Measurements from ENCODE around the gene WEE1.

WEE1 gene

DNA sequence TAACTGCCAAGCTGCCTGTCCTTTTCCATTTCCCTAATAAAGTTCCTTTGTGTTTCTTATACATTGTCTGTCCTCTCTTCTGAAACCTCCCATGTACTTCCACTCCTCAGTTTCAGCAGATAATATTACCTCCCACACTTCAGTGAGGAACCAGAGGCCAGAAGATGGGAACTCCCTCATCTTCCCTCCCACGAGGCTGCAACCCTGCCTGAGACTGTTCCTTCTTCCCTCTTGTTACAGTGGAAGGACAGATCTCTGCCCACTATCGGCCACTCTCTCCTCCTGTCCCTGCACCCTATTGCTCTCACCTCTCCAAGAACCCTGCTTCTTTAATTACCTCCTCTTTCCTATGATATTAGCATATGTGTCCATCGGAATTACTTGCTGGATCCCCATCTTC lies 52.3 kb downstream of the WEE1 start:
- no peak for DNase-seq

DNA sequence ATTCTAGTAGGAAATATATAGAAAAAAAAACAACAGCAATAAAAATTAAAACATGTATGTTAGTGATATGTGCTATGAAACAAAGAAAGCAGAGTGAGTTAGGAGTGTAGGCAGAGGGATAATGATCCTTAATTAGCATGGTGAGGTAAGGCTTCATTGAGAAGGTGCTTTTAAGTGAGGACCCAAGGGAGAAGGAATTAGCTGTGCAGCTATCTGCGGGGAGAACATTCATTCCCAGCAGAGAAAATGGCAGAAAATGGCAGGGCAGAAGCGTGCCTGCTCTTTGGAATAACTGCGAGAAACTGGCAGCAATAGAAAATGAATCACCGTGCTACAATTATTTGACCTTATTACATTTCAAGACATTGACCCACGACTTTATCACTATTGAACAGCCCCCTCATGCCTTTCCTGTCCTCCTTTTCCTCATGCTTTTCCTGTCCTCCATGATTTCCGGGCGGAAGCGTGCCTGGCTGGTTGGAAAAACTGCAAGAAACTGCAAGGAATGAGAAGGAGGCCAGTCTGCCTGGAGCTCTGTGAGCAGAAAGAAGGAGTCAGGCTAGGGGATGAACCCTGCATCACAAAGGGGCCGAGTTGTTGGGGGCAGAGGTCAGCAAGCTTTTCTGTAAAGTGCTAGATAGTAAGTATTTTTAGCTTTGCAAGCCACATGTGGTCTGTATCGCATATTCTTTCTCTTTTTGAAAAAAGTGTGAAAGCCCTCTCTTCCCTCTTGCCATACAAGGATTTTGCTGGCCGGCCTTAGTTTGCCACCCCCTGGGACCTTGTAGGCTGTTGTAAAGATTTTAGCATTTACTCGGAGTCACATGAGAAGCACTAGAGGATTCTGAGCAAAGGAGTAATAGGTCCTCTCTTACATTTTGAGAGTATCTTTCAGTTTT lies 53.3 kb downstream of the WEE1 start:
- DNase-seq = no peak

DNA sequence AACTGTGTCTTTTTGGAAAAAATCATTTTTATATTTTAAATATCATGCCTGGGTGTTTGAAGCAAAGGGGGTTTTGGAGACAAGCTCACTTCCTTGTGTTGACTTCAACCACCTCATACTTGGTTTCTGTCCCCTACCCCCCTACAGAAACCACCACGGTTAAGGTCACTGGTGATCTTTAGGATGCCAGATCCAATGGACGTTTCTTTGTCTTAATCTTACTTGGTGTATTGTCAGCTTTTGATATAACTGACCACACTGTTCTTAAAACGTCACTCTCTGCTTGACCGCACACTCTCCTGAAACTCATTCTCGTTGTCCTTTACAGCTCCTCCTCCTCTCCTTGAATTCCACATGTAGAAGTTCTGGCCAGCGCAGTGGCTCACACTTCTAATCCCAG lies 55.6 kb downstream of the WEE1 start:
- no peak for DNase-seq

- DNase-seq = no peak
Observed at GRCh38 chr11:9633679-9634078, 60.2 kb downstream of the WEE1 start.

DNA sequence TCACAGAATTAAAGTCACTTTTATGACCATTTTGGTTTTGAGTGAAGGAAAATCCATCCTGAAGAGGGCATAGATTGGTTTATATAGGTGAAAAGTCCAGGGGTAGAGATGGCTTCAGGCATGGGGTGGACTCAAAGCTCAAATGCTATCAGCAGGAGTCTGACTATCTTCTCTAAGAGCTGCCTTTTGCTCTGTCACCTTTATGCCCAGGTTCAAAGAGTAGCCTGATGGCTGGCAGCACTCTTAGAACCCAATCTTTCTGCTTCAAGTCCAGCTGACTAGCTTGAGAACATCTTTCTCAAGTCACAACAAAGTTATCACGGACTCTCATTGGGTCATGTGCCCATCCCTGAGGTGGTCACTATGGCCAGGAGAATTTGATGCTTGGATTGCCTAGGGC lies 63.2 kb downstream of the WEE1 start:
- no peak for DNase-seq

GRCh38 chr11:9639099-9639498 lies 65.6 kb downstream of the WEE1 start:
- DNase-seq = no peak
